Tibial nerve (tissue), 4 donors: ENCODE measurements around the gene ZNF438.

Source experiments
- CTCF ChIP-seq, 5 experiments: fragments of 200-600 bp in 3 of 5; fragments of 450-650 bp in 2 of 5; sonication (generic) in 3 of 5; IDR thresholded peaks; one replicate each; pipeline ENCODE4 v1.5.1; 2016 to 2019; ENCODE audit warnings: antibody characterized with exemption in 5 of 5, mild to moderate bottlenecking in 3 of 5, moderate library complexity in 2 of 5
- EP300 ChIP-seq, 2 donors: sonication (generic); formaldehyde crosslinking; IDR thresholded peaks; one replicate each; pipeline ENCODE4 v1.6.1; 2017; ENCODE audit warnings: antibody characterized with exemption in 2 of 2, mild to moderate bottlenecking in 1 of 2
- POLR2A ChIP-seq, 2 donors: fragments of 450-650 bp; IDR thresholded peaks; one replicate each; pipeline ENCODE4 v1.6.1; 2017; ENCODE audit warnings: antibody characterized with exemption in 2 of 2, mild to moderate bottlenecking in 2 of 2, moderate library complexity in 2 of 2

GRCh38 chr10:30827531-30828120, 204.0 kb downstream of the ZNF438 start:
- TF ChIP-seq CTCF (IDR thresholded peaks at IDR 0.05) = no peak
- TF ChIP-seq EP300 (IDR thresholded peaks at IDR 0.05) = no peak
- TF ChIP-seq POLR2A (IDR thresholded peaks at IDR 0.05) = no peak
